GM21723 (cell line): ENCODE data around the gene VARS1.

ENCODE experiments used
- ATAC-seq: cut with Tn5 transposase; IDR thresholded peaks from one replicate; pipeline ENCODE4 v1.9.1; 2021; ENCODE audit warnings: mild to moderate bottlenecking, moderate library complexity; ENCODE audit not compliant: unreplicated experiment

The VARS1 gene

DNA sequence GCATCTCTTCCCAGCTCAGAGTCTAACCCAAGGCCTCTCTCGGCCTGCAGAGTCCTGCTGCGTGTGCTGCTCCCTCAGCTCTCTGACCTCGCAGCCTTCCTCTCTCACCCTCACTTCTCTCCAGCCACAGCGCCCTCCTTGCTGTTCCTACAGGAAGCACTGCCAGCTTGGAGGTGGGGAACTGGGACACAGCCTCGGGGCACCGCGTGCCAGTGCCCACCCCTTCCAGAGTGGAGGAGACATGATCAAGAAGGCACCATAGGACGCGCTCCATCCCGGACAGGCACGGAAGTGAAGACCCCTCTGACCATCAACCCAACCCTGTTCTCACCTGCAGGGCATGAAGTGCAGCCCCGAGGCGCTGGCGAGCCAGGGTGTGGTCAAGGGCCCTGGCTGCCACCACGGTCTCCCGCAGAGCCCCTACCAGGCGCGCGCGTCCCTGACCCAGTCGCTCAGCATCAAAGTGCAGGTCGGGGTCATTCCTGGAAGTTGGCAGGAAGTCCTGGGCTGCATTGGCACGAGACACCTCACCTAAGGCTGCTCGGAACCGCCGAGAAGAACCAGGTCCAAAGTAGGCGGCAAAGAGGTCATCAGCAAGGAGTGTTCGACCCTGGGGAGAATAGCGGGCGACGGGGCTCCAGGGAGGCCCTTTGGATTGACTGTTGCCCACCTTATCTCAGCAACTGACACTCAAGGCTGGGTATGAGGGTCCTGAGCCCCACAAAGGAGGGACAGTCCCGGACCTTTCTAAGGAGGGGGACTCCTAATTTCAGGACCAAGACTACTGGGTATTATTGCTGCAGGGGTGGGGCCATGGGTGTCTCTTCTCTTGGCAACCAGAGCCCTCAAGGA is 19.7 kb downstream of the VARS1 start:
- ATAC-seq, result no peak

DNA sequence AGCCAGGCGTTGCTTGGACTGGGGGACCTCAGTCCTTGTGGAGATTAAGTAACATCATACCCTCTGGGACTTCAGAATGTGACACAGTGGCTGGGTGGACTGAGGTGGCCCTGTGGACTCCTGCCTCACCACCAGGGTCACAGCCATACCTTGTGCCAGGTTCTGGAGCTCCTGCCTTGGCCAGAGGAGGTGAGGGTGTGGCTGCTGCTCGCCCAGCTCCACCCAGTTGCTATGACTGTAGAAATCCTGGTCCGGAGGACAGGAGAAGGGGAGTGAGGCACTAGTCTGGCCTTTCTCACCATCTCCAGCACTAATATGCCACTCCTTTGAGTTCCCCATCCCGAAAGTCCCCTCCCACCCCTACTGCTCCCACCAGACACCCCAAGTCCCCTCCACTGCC is 20.4 kb downstream of the VARS1 start:
- no peak for ATAC-seq

DNA sequence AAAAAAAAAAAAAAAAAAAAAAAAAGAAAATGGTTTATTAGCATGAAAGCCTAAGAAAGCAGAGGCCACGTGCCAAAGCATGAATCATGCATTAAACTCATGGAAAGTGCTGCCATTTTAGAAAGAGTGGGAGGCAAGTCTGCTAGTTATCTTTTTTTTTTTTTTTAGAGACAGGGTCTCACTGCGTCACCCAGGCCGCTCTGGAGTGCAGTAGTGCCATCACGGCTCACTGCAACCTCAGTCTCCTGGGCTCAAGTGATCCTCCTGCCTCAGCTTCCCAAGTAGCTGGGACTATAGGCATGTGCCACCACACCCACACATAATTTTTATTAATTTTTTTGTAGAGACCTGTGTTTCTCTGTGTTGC is 23.6 kb downstream of the VARS1 start:
- no peak for ATAC-seq

GRCh38 chr6:31770860-31771259 is 24.7 kb downstream of the VARS1 start:
- no peak for ATAC-seq

DNA sequence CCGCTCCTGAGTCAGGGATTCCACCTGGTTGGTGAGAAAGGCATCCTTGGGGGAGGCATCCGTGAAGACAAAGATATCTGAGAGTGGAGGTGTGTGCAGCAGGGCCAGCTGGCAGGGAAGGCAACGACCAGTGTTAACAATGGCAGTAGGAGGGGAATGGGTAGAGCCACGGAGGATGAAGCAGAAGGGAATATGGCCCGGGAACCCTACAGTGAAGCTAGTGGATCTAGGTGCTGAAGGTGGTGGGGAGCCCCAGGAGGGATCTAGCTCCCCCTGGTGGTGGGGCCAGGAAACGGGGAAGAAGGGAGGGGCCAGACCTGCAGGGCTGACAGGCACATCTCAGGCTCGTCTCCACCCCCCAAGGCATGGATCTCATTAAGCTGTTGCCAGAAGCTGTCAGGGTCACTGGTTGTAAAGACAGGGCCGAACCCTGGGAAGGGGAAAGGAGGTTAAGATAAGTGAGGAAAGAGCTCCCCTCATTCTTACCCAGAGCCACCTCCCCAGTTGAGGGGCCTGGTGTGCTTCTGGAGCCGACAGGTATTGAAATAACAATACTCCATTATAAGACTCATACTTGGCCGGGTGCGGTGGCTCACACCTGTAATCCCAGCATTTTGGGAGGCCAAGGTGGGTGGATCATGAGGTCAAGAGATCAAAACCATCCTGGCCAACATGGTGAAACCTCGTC is 25.7 kb downstream of the VARS1 start:
- ATAC-seq, result no peak

DNA sequence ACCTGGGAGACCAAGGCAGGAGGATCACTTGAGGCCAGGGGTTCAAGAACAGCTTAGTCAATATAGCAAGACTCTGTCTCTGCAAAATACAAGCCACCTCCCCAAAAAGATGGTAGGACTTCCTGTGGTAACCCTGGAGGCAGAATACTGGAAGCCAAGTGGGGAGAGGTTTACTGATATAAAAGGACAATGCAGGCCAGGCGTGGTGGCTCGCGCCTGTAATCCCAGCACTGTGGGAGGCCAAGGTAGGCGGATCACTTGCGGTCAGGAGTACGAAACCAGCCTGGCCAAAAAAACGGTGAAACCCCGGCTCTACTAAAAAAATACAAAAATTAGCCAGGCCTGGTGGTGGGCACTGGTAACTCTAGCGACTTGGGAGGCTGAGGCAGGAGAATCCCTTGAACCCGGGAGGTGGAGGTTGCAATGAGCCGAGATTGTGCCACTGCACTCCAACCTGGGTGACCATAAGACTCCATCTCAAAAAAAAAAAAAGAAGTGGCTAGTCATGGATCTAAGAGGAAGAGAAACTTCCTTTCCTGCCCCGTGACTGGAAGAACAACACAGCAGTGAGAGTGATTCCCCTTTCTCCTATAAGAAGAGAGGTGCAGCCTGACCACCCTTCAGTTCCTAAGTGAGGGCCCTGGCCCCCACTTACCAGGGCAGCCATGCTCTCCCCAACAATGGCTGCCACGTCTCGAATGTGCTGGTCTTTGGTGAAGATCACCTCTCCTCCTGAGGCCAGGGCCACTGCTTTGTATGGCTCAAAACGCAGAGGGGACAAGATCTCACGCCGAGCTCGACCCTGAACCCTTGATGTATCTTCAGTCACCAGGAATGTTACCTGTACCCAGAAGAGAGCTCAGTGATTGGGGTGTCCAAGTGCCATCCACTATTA is 26.9 kb downstream of the VARS1 start:
- no peak for ATAC-seq

GRCh38 chr6:31767096-31767645 is 28.4 kb downstream of the VARS1 start:
- no peak for ATAC-seq

- no peak for ATAC-seq
Measured at GRCh38 chr6:31765910-31766794, 29.4 kb downstream of the VARS1 start.

GRCh38 chr6:31765559-31765909 is 30.0 kb downstream of the VARS1 start:
- ATAC-seq, result no peak

- ATAC-seq, result no peak
Measured at GRCh38 chr6:31764198-31764597, 31.4 kb downstream of the VARS1 start.

GRCh38 chr6:31763619-31763940 is 32.0 kb downstream of the VARS1 start:
- ATAC-seq, result no peak

DNA sequence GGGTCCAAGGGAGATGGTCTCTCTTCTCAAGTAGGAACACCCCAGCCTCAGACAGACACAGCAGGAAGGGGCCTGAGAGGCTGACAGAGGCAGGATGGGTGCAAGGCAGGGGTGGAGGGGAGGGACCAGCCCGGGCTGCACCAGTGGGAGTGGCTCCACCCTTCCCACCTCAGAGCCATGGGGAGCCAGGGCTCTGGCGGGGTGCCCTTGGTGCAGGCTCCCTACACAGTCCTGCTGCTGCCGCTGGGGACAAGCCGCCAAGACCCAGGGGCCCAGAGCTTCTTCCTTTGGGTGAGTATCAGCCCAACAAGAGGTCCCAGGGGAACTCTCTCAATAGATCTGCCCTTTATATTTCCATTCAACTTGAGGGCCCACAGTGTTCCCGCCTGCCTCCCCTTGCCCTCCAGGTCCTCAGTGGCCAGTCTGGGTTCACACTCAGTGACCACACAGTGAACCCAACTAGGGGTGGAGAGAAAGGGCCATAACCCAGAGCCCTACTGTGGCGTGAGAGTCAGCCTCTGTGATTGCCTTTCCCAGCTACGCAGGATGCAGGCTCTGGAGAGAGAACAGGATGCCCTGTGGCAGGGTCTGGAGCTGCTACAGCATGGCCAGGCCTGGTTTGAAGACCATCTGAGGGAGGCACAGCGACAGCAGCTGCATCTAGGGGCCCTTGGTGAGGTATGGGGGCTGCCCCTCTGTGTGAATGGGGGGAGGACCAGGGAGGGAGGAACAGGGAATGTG is 32.5 kb downstream of the VARS1 start:
- no peak for ATAC-seq

DNA sequence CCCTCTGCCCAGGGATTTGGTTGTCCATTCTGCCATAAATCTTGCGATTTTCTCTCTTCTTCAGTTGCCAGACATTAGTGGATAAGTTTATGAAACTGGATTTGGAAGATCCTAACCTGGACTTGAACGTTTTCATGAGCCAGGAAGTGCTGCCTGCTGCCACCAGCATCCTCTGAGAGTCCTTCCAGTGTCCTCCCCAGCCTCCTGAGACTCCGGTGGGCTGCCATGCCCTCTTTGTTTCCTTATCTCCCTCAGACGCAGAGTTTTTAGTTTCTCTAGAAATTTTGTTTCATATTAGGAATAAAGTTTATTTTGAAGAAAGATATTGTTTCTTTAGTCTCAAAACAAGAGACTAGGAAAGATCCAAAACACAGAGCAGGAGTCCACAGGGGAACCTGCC is 33.2 kb downstream of the VARS1 start, which contains the start of gene SAPCD1:
TSS of gene SAPCD1 (plus strand) at position 301 of the 400 bp plus-strand sequence. CDS start 399 bp downstream, outside the sequence.
- no peak for ATAC-seq

- ATAC-seq, result no peak
Measured at GRCh38 chr6:31761343-31761742, 34.2 kb downstream of the VARS1 start.

DNA sequence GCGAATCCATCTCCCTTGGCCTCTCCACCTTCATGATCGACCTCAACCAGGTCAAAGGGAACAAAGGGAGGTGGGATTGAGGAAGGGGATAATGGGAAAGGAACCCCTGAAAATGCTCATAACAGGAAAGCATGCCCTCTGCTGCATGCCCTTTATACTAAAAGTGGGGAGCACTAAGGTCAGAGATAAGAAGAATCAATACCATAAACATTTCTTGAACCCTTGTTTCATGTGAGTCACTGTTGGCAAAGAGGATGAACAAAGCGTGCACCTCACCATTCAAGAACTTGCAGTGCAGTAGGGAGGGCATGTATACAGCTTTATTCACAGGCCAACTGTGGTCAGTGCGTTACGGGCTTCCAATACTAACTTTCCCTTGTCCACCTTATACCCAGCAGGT is 34.8 kb downstream of the VARS1 start:
- ATAC-seq, result no peak

- ATAC-seq, result no peak
Measured at GRCh38 chr6:31758281-31758680, 37.3 kb downstream of the VARS1 start.

GRCh38 chr6:31752739-31753319 is 42.7 kb downstream of the VARS1 start:
- ATAC-seq, result no peak

DNA sequence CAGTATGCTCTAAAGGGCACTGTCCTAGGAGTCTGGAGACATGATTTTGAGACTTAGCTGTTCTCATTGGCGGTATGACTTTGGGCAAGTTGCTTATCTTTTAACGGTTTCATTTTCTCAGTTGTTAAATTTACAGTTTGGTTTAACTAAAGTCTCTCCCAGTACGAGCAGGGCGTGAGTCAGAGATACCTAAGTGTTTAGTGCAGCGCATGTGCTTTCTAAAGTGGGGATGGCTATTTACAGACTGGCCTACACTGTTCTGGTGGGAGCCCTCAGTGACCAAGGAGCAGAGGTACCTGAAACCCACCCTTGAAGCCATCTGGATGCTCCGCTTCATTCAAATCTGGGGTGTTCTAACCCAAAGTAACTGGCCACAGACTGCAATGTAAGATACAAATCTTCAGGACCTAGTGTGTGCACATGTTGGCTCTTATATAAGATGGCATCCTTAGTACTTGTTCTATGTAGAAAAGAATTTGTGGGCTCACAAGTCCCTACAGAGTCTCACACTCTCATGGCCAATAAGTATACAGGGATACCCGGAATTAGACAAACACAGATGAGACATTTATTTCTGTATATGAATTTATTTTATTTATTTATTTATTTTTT is 45.0 kb downstream of the VARS1 start:
- ATAC-seq, result no peak
